ENCODE measurements around the gene PIM1.
A peak's percentile ranks its signal among the peaks of the same experiment; 100 is the strongest.

The PIM1 gene

GRCh38 chr6:37130704-37131103, 39.2 kb upstream of the PIM1 start:
- Histone ChIP-seq H3K9ac (ENCODE audit: low read depth, low read length) (no peak overlapping the region), H3K9me3 (ENCODE audit: control insufficient read depth, insufficient read depth, low read length) (no peaks in the 10 kb centered on the region), H3K27me3 (ENCODE audit: control insufficient read depth, insufficient read depth, low read length) (no peaks in the 10 kb centered on the region), H3K4me1 (ENCODE audit: control insufficient read depth, insufficient read depth, low read length) (peaks cover 34% of the 10 kb centered on the region), H3K36me3 (ENCODE audit: control insufficient read depth, insufficient read depth, low read length) (peaks cover 4% of the 10 kb centered on the region), H3K4me3 (ENCODE audit: low read depth, low read length) (no peak overlapping the region)

GRCh38 chr6:37131104-37131959, 38.6 kb upstream of the PIM1 start:
- Histone ChIP-seq H3K4me3 (ENCODE audit: low read depth, low read length) (no peak overlapping the region), H3K4me1 (ENCODE audit: control insufficient read depth, insufficient read depth, low read length) (peaks cover 33% of the 10 kb centered on the region), H3K9me3 (ENCODE audit: control insufficient read depth, insufficient read depth, low read length) (no peaks in the 10 kb centered on the region), H3K9ac (ENCODE audit: low read depth, low read length) (peak overlapping the region; percentile 38), H3K36me3 (ENCODE audit: control insufficient read depth, insufficient read depth, low read length) (peaks cover 4% of the 10 kb centered on the region), H3K27me3 (ENCODE audit: control insufficient read depth, insufficient read depth, low read length) (no peaks in the 10 kb centered on the region)

GRCh38 chr6:37131960-37132253, 38.0 kb upstream of the PIM1 start:
- Histone ChIP-seq H3K9me3 (ENCODE audit: control insufficient read depth, insufficient read depth, low read length) (no peaks in the 10 kb centered on the region), H3K36me3 (ENCODE audit: control insufficient read depth, insufficient read depth, low read length) (peaks cover 4% of the 10 kb centered on the region), H3K4me1 (ENCODE audit: control insufficient read depth, insufficient read depth, low read length) (peaks cover 27% of the 10 kb centered on the region), H3K9ac (ENCODE audit: low read depth, low read length) (no peak overlapping the region), H3K27me3 (ENCODE audit: control insufficient read depth, insufficient read depth, low read length) (no peaks in the 10 kb centered on the region), H3K4me3 (ENCODE audit: low read depth, low read length) (no peak overlapping the region)

GRCh38 chr6:37134036-37134395, 35.9 kb upstream of the PIM1 start:
- Histone ChIP-seq H3K9ac (ENCODE audit: low read depth, low read length) (no peak overlapping the region), H3K9me3 (ENCODE audit: control insufficient read depth, insufficient read depth, low read length) (no peaks in the 10 kb centered on the region), H3K36me3 (ENCODE audit: control insufficient read depth, insufficient read depth, low read length) (peaks cover 4% of the 10 kb centered on the region), H3K27me3 (ENCODE audit: control insufficient read depth, insufficient read depth, low read length) (no peaks in the 10 kb centered on the region), H3K4me1 (ENCODE audit: control insufficient read depth, insufficient read depth, low read length) (peaks cover 19% of the 10 kb centered on the region), H3K4me3 (ENCODE audit: low read depth, low read length) (no peak overlapping the region)

GRCh38 chr6:37134396-37135191, 35.4 kb upstream of the PIM1 start:
- Histone ChIP-seq H3K27me3 (ENCODE audit: control insufficient read depth, insufficient read depth, low read length) (no peaks in the 10 kb centered on the region), H3K9me3 (ENCODE audit: control insufficient read depth, insufficient read depth, low read length) (no peaks in the 10 kb centered on the region), H3K4me3 (ENCODE audit: low read depth, low read length) (peak overlapping the region; percentile 23), H3K4me1 (ENCODE audit: control insufficient read depth, insufficient read depth, low read length) (peaks cover 24% of the 10 kb centered on the region), H3K36me3 (ENCODE audit: control insufficient read depth, insufficient read depth, low read length) (peaks cover 4% of the 10 kb centered on the region), H3K9ac (ENCODE audit: low read depth, low read length) (peak overlapping the region; percentile 37)

GRCh38 chr6:37135835-37136694, 33.9 kb upstream of the PIM1 start:
- Histone ChIP-seq H3K4me3 (ENCODE audit: low read depth, low read length) (peak overlapping the region; percentile 73), H3K9ac (ENCODE audit: low read depth, low read length) (peak overlapping the region; percentile 96), H3K27me3 (ENCODE audit: control insufficient read depth, insufficient read depth, low read length) (no peaks in the 10 kb centered on the region), H3K9me3 (ENCODE audit: control insufficient read depth, insufficient read depth, low read length) (no peaks in the 10 kb centered on the region), H3K4me1 (ENCODE audit: control insufficient read depth, insufficient read depth, low read length) (peaks cover 31% of the 10 kb centered on the region), H3K36me3 (ENCODE audit: control insufficient read depth, insufficient read depth, low read length) (peaks cover 4% of the 10 kb centered on the region)

- Histone ChIP-seq H3K4me3 (ENCODE audit: low read depth, low read length) (peak overlapping the region; percentile 73), H3K9me3 (ENCODE audit: control insufficient read depth, insufficient read depth, low read length) (no peaks in the 10 kb centered on the region), H3K36me3 (ENCODE audit: control insufficient read depth, insufficient read depth, low read length) (no peaks in the 10 kb centered on the region), H3K9ac (ENCODE audit: low read depth, low read length) (peak overlapping the region; percentile 96), H3K4me1 (ENCODE audit: control insufficient read depth, insufficient read depth, low read length) (peaks cover 35% of the 10 kb centered on the region), H3K27me3 (ENCODE audit: control insufficient read depth, insufficient read depth, low read length) (no peaks in the 10 kb centered on the region)
Observed at GRCh38 chr6:37136821-37137200, 33.1 kb upstream of the PIM1 start.

GRCh38 chr6:37137201-37138090, 32.5 kb upstream of the PIM1 start:
- H3K9me3 ChIP-seq (ENCODE audit: control insufficient read depth, insufficient read depth, low read length) = no peaks in the 10 kb centered on the region
- H3K36me3 ChIP-seq (ENCODE audit: control insufficient read depth, insufficient read depth, low read length) = no peaks in the 10 kb centered on the region
- H3K4me3 ChIP-seq (ENCODE audit: low read depth, low read length) = peak overlapping the region; percentile 73
- no peaks in the 10 kb centered on the region for H3K27me3 ChIP-seq (ENCODE audit: control insufficient read depth, insufficient read depth, low read length)
- peaks cover 41% of the 10 kb centered on the region for H3K4me1 ChIP-seq (ENCODE audit: control insufficient read depth, insufficient read depth, low read length)
- H3K9ac ChIP-seq (ENCODE audit: low read depth, low read length) = peak overlapping the region; percentile 96

- no peak overlapping the region for H3K9ac ChIP-seq (ENCODE audit: low read depth, low read length)
- H3K4me1 ChIP-seq (ENCODE audit: control insufficient read depth, insufficient read depth, low read length) = peaks cover 43% of the 10 kb centered on the region
Observed at GRCh38 chr6:37138856-37139229, 31.1 kb upstream of the PIM1 start.

GRCh38 chr6:37139230-37139962, 30.6 kb upstream of the PIM1 start:
- H3K4me1 ChIP-seq (ENCODE audit: control insufficient read depth, insufficient read depth, low read length) = peaks cover 42% of the 10 kb centered on the region
- H3K36me3 ChIP-seq (ENCODE audit: control insufficient read depth, insufficient read depth, low read length) = no peaks in the 10 kb centered on the region
- no peak overlapping the region for H3K9ac ChIP-seq (ENCODE audit: low read depth, low read length)
- no peaks in the 10 kb centered on the region for H3K27me3 ChIP-seq (ENCODE audit: control insufficient read depth, insufficient read depth, low read length)
- no peak overlapping the region for H3K4me3 ChIP-seq (ENCODE audit: low read depth, low read length)
- H3K9me3 ChIP-seq (ENCODE audit: control insufficient read depth, insufficient read depth, low read length) = no peaks in the 10 kb centered on the region

More at GRCh38 chr6:37138856-37139229, 31.1 kb upstream of the PIM1 start:
- Histone ChIP-seq H3K9me3 (ENCODE audit: control insufficient read depth, insufficient read depth, low read length) (no peaks in the 10 kb centered on the region), H3K36me3 (ENCODE audit: control insufficient read depth, insufficient read depth, low read length) (no peaks in the 10 kb centered on the region), H3K4me3 (ENCODE audit: low read depth, low read length) (no peak overlapping the region), H3K27me3 (ENCODE audit: control insufficient read depth, insufficient read depth, low read length) (no peaks in the 10 kb centered on the region)
